D341Med (cell line): ENCODE results near the gene PHB1.
"Not testable (repeated sequence)": the region's sequence is repeated elsewhere in the genome, so short reads cannot be mapped to it uniquely, and the experiment has no call there.

Experiments
- DNase-seq: peaks from one replicate; pipeline ENCODE4 v3.0.0; 2012; ENCODE audit warnings: low spot score

Gene PHB1

DNA sequence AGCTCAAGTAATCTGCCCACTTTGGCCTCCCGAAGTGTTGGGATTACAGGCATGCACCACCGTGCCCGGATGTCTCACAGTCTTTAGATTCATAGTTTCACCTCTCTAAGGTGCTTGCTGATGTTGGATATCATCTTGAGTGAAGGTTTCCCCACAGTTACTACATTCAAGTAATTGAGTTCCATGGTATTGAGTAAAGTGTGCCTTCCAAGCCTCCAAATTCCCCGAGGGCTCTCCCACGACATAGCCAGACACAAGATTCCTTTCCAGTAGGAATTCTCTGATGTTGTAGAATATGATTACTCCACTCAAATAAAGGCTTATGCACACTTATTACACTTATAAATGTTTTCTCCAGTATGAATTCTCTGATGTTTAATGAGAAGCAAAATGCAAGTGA is 36.4 kb downstream of the PHB1 start:
- no peak for DNase-seq

DNA sequence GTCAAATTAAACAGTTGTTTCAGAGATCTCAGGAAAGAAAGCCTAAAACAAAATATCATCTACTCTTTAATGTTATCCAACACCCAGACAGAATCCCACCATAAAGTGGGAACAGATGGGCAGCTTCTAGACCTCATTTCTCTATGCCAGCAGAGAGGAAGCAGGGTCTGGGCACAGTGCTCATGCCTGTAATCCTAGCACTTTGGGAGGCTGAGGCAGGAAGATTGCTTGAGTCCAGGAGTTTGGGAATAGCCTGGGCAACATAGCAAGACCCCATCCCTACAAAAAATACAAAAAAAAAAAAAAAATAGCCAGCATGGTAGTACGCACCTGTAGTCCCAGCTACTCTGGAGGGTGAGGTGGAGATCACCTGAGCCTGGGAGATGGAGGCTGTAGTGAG is 39.1 kb downstream of the PHB1 start:
- DNase-seq: no peak

DNA sequence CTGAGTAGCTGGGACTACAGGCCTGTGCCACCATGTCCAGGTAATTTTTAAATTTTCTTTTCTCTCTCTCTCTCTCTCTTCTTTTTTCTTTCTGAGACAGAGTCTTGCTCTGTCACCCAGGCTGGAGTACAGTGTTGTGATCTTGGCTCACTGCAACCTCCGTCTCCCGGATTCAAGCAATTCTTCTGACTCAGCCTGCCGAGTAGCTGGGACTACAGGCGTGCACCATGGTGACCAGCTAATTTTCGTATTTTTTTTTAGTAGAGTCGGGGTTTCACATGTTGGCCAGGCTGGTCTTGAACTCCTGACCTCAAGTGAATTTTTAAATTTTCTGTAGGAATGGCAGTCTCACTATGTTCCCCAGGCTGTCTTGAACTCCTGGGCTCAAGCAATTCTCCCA is 41.6 kb downstream of the PHB1 start:
- DNase-seq: no peak

DNA sequence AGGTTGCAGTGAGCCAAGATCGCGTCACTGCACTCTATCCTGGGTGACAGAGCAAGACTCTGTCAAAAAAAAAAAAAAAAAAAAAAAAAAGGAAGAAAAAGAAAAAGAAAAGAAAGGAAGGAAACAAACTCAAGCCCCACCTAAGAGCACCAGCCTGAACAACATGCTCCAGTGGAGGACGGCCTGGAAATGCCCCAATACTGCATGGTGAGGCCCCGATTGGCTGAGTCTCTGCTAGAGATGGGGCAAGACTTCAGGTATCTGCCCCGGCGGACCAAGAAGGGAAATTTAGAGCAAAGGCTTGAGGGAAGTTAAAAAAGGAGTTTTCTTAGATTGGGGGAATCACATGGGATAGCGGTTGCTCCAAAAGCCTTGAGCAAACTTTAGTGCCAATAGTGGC is 42.3 kb downstream of the PHB1 start:
- DNase-seq: no peak

DNA sequence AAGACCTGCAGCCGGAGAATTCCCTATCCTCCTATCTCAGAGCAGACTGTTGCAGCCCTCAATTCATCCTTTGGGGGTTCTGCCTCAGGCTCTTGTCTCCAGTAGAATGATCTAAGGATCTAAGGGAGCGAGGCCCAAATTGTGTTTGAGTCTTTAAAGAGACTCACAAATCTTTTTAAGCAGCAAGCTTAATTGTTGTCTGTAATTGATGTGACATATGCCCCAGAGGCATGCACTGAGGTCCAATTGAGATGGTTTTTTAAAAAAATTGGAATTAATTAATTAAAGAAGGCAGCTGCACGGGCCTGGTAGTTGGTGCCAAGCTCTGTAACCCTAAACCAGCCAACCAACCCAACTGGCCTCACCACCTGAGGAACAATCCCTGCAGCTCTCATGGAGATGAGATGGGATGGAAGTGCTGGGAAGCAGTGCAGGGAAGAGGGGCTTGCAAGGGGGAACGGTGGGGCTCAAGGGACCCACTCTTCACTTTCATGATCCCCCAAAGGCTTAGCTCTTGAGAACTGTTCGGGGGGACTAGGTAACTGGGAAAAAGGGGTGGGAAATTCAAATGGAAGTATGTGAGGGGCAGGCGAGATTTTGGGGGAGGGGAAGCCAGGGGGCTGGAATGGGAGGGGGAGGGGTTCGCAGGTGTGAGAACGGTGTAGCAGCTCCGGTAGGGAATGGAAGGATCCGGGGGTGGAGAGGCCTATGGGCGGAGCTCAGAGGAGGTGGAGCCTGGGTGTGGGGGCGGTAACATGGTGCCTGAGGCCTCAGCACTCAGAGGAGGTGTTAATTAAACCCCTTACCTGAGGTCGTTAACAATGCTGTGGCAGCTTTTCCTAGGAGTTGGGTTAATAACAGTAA is 43.5 kb downstream of the PHB1 start:
- no peak for DNase-seq

DNA sequence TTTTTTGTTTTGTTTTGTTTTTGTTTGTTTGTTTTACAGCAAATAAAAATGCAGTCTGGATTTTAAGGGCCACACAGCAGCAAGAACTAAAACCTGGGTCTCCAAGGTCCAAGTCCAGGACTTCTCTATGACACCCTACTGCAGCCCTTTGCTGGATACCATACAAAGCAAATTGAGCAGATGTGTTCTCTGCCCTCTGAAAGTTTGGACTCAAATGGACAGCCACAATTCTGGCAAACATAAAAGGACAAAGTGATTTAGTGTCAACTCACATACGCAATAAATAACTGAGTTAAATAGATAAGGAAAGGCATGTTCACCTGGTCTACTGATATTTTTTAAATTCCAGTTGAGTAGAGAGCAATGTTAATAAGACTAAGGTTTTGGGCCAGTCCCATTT is 44.9 kb downstream of the PHB1 start:
- no peak for DNase-seq

DNA sequence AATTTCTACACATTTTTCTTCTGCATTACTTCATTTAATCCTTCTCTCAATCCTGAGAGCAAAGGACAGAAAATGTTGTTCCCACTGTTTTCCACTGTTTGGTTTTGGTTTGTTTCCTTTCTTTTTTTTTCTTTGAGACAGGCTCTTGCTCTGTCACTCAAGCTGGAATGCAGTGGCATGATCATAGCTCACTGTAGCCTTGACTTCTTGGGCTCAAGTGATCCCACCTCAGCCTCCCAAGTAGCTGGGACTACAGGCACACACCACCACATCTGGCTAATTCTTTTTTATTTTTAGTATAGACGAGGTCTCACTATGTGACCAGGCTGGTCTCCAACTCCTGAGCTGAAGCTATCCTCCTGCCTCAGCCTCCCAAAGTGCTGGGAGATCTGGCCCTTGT is 45.6 kb downstream of the PHB1 start:
- no peak for DNase-seq

DNA sequence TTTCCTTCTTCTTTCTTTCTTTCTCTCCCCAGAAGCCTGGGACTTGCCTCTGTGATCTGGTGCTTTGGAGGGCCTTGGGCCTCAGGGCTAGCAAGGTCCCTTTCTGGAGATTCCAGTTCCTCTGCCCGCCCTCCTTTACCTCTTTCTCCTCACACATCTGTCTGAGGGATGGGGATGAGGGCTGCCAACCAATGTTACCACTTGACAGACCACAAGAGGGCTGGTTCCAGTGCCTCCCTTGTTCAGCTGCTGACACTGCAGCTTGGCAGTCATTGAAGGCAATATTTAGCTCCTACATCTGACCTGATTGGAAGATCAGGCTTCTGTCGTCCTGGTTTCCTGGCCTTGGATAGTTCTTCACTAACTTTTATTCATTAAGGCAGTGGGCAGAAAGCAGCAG is 49.0 kb downstream of the PHB1 start:
- peak; percentile 65 for DNase-seq

DNA sequence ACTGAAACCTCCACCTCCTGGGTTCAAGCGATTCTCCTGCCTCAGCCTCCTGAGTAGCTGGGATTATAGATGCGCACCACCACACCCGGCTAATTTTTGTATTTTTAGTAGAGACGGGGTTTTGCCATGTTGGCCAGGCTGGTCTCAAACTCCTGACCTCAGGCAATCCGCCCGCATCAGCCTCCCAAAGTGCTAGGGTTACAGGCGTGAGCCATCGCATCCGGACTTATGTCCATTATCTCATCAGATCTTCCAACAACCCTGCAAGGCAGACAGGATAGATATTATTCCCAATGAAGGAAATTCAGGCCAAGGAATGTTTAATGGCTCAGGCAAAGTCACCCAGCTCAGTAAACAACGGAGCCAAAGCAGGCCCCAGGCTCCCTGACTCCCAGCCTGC is 49.6 kb downstream of the PHB1 start:
- not testable (repeated sequence) for DNase-seq

DNA sequence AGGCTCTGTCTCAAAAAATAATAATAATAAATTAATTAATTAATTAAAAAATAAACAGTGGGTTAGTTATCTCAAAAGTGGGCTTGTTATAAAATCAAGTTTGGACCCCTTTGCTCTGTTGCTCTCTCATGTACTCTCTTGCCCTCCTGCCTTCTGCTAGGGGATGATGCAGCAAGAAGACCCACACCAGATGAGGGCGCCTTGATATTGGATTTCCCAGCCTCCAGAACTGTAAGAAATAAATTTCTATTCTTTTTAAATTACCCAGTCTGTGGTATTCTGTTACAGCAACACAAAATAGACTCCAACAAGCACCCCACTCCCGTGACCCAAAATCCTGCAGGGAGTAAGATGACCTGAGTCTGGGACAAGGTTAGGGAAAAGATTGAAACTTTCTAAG is 50.6 kb downstream of the PHB1 start:
- no peak for DNase-seq

DNA sequence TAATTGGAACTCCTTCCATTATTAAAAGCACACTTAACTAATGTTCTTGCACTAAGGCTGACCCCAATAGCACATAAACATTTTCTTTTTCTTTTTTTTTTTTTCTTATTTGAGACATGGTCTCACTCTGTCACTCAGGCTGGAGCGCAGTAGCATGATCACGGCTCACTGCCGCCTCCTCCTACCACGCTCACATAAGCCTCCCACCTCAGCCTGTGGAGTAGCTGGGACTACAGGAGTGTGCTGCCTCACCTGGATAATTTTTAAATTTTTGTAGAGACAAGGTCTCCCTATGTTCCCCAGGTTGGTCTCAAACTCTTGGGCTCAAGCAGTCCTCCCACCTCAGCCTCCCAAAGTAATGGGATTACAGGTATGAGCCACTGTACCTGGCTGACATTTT is 51.4 kb downstream of the PHB1 start:
- DNase-seq: no peak

DNA sequence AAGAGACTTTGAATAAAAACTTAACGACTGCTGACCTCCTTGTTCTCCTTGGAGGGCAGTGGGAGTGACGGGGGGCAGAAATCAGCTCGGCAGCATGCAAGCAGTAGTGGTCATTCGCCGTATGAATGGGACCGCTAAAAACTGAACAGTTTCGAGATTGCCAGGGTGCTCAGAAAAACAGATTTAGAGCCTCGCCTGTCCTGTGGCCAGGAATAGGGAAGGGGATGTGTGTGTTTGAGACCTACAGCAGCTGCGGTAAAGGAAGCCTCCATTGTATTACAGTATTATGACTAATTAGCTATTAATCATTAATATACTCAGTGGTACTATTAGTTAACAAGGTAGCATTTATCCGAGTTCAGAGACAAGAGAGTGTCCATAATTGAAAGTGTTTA is 52.0 kb downstream of the PHB1 start:
- DNase-seq: no peak

DNA sequence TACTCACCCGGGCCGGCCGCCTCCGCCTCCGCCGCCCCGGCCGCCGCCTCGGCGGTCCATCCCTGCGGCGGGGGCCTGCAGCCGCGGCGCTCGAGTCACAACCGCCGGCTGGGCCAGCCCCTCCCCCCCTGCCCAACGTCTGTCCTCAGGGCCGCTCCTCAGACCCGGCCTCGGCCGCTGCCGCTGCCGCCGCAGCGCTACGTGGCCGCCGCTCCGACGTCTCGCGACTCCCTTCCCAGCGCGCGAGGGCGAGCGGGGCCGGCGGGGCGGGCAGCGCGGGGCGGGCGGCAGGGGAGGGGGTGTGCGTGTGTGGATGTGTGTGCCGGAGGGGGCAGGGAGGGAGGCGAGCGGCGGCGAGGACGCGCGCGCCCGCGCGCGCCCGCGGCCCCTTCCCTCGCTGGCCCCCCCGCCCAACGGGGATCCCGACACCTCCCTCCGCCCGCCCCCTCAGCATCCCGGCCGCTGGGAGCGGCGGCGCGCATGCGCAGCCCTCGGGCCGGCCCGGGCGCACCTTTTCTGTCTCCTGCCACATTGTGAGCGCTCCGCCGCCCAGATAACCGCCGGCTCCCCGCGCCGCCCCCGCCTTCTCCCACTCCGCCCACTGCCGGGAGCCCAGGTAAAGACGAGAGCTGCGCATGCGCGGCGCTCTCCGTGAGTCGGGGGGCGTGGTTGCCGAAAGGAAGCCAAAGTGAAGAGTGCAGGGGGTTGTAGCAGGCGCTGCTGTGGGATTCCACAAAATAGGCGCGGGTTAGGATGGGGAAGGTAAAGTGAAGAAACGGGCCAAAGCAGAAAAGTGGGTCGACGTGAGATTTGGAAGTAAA is 52.6 kb downstream of the PHB1 start, which contains the start of gene ZNF652:
ZNF652 (minus strand) TSS at position 349 of the 821 bp plus-strand sequence. CDS start 44,525 bp downstream, outside the sequence.
- DNase-seq: peak; percentile 100

DNA sequence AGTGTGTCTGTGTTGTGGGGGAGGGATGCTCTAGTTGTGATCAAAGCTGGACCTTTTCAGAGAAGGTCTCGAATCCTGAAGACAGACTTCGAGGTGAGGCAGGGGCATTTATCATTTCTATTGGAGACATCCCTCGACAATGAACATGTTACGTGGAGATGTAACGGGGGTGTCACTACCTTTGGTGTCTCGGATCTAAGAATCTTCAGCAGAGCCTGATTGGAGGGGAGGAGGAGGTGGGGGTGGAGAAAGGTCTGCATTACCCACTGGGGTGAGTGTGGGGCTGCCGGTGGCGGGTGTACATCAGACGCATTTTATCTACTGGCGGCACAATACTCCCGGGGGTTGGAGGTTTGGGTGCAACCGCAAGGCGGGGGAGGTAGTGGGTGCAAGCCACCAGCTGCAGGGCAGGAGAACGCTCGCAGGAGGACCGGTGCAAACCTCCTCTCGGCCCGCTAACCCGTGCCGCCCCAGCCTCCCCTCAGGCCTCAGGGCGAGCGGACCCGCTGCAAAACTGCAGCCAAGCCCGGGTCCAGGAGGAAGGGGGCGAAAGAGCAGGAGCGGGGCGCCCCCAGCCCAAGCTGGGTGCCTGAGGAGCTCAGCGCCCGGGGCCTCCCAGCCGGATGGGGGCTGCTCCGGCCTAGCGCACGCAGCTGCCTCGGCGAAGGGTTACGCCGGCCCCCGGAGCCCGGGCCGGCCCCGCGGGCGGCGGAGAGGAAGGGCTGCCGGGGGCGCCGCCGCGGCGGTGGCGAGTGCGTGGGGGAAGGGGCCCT is 53.4 kb downstream of the PHB1 start:
- peak; percentile 71 for DNase-seq

DNA sequence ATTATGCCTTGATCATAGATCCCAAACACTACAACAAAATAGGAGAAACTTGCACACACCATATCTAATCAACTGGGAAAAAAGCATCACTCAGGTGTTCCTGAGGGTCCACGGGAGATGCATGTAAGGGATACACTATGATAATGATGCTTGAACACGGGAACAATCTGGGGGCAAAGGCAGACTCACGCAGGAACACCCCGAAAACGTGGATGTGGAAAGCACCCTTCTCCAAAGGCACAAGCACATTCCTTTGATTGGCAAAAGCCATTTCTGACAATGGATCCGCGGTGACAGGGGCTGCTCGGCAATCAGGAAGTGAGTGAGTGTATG is 53.9 kb downstream of the PHB1 start:
- no peak for DNase-seq

DNA sequence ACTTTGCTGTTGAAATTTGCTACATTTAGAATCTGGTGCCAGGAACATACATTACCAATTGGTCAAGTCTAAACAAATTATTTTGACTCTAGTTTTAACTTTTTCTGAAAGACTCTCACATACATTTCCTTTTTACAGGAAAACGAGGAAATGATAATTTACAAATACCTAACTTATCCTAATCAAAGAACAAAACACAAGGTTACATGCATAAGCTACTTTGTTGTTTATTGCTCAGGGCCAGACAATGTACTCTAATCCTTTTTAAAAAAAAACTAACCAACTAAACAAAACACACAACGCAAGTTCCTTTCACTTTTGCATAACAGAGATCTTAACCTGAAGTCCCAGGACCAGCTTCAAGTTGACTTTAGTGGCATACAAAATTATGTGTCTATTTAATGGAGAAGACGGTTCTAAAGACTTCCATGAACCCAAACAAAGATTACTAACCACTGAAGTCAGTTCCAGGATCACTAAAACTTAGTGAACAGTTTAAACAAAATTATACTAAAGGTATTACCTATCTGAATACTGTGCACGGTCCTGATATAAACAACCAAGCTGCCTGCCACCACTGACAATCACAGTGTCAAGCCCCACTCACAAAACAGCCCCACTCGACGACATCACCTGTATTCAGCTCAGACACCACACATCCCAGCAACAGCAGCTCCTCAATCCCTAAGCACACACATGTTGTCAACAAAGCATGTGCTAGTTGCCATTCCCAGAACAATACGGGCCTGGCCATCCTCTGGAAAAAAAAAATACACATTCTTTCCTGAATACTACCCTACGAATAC is 54.5 kb downstream of the PHB1 start:
- no peak for DNase-seq

DNA sequence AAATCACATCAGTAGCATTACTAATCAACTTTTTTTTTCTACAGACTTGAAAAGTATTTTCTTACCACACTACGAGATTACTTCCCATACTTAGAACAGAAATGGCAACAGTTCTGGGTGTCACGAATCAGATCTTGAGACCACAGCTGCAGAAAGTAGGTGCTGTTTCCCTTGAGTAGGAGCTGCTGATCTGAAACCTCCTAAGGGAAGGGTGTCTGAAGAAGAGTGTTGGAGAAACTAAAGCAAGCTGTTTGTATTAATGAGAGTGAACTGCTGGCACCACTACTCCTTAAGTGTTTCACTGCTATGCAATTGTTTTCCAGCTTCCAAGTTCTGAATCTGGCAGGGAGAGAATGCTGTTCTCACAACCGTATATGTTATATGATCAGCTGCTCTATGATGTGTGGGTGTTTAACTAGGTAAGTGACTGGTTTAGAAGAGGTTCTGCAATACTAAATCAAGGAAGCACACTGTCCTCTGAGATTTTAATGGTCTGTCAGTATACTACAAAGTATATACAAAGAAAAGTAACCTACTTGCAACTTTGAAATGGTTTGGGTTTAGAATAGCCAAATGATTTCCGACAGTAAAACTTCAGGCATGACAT is 55.9 kb downstream of the PHB1 start:
- no peak for DNase-seq

DNA sequence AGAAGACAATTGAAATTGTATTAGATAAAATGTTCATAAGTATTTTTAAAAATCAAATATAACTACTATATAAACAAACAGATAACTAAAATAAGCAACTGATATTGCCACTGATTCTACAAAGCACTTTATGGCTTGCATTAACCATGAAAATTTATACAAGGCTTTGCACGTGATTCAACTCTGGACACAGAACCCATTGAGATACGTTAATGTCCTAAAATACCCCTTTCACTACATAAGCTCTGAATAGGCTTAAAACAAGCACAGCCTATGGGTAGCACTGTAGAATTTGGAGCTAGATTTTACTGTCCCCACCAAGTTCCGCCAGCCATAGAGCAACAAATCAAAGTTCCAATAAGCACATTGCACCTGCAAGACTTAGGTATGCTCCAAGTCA is 57.2 kb downstream of the PHB1 start:
- DNase-seq: no peak

DNA sequence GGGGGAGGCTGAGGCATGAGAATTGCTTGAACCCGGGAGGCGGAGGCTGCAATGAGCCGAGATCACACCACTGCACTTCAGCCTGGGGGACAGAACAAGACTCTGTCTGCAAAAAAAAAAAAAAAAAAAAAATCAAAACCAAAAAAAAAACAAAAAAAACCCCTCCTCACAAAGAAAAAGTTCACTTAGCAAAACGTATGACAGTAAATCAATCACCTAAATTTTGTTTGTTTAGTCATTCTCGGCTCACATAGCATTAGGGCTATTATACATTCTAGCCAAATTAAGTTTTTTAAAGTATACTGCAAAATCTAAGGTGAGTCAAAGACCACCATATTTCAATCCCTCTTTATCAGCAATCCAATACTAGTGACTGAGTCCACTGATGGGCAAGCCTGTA is 58.4 kb downstream of the PHB1 start:
- DNase-seq: no peak
